ENCODE results near the gene BBS7.

DNA sequence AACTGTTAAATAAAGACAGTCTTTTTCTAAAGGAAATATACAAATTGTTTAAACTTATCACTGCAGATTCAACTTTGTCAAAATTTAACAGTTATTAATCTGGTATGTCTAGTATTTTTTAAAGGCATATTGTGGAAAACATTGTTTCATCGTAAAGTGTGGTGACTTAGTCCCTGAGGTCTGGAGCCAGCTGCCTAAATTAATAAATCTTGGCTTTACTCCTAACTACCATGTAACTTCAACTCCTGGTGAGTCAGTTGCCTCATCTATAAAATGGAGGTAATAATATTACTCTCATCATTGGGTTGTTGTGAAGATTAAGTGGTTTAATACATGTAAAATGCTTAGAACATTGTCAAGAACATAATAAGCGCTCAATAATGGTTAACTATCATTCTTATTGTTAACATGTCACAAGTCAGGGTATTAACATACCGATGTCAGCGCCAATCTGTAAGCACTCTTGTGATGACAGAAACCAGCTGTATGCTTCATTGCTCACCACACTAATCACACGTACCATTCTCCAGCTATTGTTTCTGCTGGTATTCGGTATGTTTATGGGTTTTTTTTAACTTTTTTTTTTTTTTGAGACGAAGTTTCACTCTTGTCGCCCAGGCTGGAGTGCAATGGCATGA lies 91.2 kb downstream of the BBS7 start:
- TF ChIP-seq POLR2A (IDR thresholded peaks at IDR 0.05; ENCODE audit: low read depth, low read length) (no peak), POLR2AphosphoS5 (IDR thresholded peaks at IDR 0.05; ENCODE audit: low read depth, low read length) (no peak)
